HL-60/S4 treated with retinoic acid at 250 ng/mL for 4 days and 3 days (cell line): ENCODE data around the gene GATAD2B.
"Not testable (repeated sequence)": the region's sequence is repeated elsewhere in the genome, so short reads cannot be mapped to it uniquely, and the experiment has no call there.

Experiments used
- in situ Hi-C: fragments of 300-500 bp; cut with MboI; formaldehyde crosslinking; loops from 2 replicates; pipeline ENCODE4 v1.7.0; 2022; ENCODE audit warnings: low sequenced_read_pairs

GATAD2B gene

DNA sequence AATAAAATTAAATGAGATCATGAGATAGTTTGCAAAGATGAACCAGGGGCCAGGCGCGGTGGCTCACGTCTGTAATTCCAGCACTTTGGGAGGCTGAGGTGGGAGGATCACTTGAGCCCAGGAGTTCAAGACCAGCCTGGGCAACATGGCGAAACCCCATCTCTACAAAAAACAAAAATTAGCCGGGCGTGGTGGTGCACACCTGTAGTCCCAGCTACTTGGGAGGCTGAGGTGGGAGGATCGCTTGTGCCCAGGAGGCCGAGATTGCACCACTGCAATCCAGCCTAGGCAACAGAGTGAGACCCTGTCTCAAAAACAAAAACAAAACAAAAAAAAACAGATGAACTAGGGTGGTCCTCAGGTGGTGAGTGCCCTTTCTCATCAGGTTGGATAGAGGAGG, 140.1 kb downstream of the GATAD2B start:
- in situ Hi-C loops: not testable (repeated sequence)

DNA sequence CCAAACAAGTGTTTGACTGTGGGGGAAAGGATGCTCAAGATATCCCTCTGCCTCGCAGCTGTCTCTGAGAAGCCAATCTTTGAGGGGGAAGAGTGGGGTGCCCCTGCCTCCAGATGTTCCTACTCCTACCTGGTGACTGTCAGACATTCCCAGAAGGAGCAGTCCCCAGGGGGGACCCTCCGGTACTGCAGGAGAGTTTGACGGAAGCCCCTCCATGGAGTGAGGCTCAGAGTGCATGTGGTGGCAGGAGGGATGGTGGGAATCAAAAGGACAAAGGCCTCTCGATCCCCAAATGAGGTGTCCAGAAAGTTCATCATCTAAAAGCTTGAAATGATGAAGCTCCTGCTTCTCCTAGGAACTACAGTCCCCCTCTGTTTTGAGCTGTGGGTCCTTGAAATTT, 142.2 kb downstream of the GATAD2B start:
- in situ Hi-C loops: no loop called here

DNA sequence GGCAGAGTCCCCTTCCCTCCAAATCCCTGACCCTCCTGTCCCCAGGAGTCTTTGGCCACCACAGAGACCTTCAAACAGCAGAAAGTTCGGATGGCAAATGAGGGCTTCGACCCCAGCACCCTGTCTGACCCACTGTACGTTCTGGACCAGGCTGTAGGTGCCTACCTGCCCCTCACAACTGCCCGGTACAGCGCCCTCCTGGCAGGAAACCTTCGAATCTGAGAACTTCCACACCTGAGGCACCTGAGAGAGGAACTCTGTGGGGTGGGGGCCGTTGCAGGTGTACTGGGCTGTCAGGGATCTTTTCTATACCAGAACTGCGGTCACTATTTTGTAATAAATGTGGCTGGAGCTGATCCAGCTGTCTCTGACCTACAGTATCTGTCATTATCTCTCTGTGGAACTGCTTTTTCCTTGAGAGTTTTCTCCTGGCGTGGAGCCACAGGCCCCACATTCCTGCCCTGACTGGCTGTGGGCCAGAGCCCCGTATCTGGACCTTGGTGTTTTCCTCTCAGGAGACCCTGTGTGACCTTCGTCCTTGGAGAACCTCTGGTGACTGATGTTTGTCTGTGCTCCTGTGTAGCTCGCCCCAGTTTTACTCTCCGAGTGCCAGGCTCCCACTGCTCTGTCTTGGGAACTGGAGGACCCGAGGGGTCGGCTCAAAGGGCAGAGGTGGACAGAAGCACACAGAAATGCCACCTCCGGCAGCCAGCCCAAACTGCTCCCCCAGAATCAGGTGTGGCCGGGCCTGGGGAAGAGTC, 142.8 kb downstream of the GATAD2B start:
- in situ Hi-C loops: no loop called here

DNA sequence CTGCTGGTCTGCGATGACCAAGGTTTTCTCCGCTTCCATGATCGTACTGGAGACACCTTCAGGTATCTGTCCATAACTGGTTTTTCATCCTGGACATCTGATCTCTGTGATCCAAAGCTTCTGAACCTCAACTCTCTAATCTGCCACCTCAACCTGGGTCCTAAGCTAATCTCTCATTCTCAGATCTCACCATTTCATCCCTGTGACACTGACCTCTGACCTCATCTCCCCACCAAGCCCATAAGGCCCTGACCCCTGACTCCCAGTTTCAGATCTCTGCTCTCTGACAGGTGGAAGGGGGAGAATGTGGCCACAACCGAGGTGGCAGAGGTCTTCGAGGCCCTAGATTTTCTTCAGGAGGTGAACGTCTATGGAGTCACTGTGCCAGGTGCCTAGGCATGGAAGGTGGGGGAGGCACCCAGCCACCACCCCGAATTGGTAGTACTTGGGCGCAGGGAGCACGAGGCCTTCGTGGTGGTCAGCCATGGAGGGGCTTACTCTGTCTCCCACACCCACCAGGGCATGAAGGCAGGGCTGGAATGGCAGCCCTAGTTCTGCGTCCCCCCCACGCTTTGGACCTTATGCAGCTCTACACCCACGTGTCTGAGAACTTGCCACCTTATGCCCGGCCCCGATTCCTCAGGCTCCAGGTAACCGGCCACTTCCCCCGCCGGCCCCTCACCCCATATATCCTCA, 143.8 kb downstream of the GATAD2B start:
- in situ Hi-C loops: no loop called here

DNA sequence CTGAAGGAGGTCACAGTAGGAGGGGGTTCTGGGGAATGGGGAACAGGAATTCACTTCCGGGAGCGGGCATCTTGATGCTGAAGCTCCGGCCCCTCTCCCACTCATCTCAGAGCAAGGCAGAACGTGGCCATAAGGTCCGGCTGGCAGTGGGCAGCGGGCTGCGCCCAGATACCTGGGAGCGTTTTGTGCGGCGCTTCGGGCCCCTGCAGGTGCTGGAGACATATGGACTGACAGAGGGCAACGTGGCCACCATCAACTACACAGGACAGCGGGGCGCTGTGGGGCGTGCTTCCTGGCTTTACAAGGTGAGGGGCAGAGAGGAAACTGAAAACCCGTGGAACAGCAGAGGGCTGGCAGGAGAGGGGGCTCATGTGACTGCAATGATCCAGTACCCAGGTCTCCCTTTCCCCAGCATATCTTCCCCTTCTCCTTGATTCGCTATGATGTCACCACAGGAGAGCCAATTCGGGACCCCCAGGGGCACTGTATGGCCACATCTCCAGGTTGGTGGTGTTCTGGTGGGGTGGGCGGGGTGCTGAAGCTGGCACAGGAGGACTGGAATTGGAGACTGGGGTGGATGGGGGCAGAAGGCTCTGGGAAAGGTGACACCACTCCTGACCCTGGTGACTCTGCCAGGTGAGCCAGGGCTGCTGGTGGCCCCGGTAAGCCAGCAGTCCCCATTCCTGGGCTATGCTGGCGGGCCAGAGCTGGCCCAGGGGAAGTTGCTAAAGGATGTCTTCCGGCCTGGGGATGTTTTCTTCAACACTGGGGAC, 144.5 kb downstream of the GATAD2B start:
- in situ Hi-C loops: no loop called here

DNA sequence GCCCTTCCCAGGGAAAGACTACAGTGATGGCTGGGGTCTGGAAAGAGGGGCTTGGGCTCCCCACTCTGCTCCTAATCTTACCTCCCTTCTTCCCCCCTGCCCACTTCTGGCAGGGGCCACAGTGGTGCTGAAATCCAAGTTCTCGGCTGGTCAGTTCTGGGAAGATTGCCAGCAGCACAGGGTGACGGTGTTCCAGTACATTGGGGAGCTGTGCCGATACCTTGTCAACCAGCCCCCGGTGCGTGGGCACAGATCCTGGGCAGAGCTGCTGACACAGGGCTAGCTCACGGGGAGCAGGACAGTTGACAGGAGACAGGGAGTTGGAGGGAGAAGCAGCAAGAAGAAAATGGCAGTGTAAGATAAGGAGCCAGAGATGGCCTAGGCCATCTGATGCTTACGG, 145.1 kb downstream of the GATAD2B start:
- in situ Hi-C loops: no loop called here

DNA sequence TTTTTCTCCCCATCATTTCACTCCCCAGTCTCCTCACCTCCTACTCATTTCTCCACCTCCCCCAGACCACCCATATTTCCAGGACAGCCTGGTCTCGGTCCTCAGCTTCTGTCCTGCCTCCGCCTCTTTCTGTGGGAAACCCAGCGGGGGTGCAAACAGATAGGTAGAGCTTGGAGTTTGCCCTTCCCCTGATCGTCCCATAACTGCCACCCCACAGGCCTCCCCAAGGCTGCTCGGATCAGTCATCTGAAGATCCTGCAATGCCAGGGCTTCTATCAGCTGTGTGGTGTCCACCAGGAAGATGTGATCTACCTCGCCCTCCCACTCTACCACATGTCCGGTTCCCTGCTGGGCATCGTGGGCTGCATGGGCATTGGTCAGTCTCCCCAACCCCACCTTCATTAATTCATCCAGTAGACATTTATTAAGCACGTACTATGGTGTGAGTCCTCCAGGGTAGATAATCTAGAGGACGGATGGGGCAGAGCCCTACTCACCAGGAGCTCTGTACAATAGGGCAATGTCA, 145.9 kb downstream of the GATAD2B start:
- in situ Hi-C loops: no loop called here

DNA sequence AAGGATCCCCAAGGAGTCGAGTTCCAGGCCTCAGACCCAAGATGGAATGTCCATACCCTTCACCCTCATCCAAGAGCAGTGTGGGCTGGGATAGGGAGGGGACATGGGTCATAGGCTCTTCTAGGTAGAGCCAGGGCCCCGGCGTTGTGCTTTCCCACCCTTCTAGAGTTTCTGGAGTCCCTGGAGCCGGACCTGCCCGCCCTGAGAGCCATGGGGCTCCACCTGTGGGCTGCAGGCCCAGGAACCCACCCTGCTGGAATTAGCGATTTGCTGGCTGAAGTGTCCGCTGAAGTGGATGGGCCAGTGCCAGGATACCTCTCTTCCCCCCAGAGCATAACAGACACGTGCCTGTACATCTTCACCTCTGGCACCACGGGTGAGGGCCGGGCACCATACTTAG, 146.4 kb downstream of the GATAD2B start:
- in situ Hi-C loops: no loop called here

DNA sequence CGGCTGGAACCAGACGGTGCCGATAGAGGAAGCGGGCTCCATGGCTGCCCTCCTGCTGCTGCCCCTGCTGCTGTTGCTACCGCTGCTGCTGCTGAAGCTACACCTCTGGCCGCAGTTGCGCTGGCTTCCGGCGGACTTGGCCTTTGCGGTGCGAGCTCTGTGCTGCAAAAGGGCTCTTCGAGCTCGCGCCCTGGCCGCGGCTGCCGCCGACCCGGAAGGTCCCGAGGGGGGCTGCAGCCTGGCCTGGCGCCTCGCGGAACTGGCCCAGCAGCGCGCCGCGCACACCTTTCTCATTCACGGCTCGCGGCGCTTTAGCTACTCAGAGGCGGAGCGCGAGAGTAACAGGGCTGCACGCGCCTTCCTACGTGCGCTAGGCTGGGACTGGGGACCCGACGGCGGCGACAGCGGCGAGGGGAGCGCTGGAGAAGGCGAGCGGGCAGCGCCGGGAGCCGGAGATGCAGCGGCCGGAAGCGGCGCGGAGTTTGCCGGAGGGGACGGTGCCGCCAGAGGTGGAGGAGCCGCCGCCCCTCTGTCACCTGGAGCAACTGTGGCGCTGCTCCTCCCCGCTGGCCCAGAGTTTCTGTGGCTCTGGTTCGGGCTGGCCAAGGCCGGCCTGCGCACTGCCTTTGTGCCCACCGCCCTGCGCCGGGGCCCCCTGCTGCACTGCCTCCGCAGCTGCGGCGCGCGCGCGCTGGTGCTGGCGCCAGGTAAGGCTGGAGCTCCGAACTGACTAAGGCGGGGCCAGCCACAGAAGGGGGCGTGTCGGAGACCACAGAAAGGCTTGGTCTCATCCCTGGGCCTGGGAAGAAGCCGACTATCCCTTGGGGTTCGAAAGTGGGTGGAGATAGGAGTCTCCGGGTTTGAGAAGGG, 147.1 kb downstream of the GATAD2B start:
- in situ Hi-C loops: no loop called here

DNA sequence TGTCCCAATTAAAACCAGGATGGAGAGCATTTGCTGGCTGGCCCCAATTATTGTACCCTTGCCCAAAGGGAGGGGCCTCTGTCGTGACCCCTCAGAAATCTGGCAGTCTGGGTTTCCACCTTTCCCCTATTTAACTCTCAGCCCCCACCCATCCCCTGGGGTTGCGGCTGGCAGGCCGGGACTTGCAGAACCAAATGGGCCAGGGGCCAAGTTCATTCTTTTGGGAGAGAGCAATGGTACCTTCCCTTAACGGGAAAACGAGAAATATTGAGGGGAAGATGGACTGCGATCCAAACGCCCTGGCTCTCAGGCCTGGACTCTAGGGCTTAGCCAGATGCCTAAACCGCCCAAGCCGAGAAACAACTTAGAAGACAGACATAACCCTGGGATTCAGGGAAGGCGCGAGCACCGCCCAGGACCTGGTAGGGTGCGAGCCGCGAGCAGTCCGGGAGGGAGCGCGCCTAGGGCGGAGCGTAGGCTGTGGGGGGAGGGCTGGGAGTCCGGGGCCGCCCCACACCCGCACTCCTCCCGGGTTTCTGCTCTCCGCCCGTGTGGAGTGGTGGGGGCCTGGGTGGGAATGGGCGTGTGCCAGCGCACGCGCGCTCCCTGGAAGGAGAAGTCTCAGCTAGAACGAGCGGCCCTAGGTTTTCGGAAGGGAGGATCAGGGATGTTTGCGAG, 147.9 kb downstream of the GATAD2B start, which contains the start of gene SLC27A3:
Gene SLC27A3, plus strand, starts transcription at position 628 of the 678 bp plus-strand sequence. CDS start 91 bp downstream, outside the sequence.
- in situ Hi-C loops: loop anchor here (25.0 kb wide), 1 partner anchor 263 kb away; no protein-coding TSS in a partner anchor

DNA sequence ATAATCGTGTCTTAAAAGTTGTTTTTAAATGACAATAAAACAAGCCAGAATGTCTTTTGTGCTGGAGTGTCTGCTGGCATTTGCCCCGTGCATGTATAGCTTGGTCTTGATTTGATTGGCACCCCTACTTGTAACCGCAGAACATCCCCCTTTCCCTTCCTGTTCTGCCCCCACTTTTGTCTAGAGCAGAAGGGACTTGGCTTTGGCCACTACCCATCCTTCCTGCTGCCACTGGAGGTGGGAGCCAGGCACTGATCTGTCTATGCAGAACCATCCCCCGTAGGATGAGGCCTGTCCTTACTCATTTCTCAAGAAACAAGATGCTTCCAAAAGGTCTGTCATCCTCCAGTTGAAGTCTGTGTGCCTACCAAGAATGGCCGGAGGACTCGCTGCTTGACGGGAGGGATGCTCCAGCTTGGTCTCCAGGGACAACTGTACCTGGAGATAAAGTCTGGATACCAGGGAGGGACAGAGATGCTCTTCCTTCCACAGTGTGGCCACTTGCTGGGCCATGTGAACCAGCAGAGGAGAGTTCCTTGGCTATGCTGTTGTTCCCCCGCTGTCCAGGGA, 148.7 kb downstream of the GATAD2B start:
- in situ Hi-C loops: loop anchor here (25.0 kb wide), 1 partner anchor 262 kb away; no protein-coding TSS in a partner anchor

DNA sequence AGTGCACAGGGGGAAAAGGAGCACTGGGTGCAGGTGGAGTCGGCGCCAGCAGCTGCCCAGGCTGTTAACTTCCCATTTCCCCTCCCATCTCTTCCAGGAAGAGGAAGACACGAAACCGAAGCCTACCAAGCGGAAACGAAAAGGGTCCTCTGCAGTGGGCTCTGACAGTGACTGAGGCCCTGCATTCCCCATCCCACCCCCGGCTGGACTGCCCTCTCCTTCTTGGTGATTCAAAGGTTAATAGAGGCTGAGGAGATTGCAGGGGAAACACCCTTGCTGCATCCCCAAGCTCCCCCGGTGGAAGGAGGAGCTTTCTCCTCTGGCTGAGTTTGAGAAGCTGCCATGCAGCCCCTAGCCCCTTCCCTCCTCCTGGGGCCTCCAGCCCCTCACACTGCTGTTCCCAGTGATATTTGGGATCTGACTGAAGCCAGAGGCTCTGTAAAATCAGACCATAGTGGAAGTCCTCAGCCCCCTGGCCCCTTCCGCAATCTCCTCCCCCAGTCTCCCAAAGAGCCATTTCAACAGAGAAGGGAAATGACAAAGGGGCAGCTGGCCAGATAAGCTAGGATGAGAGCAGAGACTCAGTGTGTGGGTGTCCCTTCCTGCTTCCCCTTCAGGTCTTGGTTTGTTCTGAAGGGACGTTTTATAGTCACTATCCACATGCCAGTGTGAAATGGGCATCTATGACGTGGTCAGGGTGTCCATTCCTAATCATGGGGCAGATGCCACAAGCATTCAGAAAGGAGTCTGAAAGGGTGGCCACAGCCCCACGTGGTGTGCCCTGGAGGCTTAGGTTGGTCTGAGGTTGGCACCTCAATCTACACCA, 149.5 kb downstream of the GATAD2B start:
- in situ Hi-C loops: loop anchor here (25.0 kb wide), 1 partner anchor 261 kb away; no protein-coding TSS in a partner anchor

DNA sequence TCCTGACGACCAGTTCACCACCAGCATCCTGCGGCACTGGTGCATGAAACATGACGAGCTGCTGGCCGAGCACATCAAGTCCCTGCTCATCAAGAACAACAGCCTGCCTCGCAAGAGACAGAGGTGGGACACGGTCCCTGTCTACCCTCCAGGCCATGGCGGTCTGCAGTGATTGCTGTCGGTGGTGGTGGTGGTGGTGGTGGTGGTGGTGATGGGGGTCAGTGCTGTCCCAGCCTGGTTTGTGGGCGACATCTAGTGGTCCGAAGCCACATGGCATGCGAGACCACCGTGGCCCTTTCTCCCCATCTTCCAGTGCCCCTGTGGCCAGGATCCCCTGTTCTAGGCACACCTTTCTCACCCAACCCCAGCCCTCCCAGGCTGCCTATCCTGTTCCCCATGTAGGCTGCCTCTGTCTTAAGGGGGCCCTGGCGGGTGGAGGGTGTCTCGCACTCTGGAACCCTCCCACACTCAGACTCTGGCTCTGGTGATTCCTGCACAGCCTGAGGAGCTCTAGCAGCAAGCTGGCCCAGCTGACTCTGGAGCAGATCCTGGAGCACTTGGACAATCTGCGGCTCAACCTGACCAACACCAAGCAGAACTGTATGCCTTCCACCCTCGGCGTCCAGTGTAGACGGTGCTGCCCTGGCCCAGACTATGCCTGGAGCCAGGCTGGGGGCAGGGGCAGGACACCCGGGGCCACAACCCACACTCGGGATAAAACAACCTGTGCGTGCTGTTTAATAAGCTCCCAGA, 150.8 kb downstream of the GATAD2B start:
- in situ Hi-C loops: loop anchor here (25.0 kb wide), 1 partner anchor 260 kb away; no protein-coding TSS in a partner anchor

DNA sequence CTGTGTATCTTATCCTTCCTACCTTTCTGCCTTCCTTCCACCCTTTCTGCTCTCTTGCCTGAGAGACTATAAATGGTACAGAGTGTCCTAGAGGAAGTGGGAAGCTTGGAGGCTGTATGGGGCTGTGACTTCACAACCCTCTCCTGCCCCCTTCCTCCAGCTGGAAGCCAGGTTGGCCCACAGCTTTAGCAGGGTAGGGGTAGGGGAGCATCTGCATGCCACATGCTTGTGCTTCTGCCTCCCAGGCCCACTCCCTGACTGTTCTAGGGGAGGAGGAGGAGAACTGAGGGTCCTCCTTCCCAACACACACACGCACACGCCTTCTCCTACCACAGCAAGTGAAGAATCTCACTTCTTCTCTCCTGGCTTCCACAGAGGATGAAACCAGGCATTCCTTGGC, 151.5 kb downstream of the GATAD2B start:
- in situ Hi-C loops: loop anchor here (25.0 kb wide), 1 partner anchor 259 kb away; no protein-coding TSS in a partner anchor

DNA sequence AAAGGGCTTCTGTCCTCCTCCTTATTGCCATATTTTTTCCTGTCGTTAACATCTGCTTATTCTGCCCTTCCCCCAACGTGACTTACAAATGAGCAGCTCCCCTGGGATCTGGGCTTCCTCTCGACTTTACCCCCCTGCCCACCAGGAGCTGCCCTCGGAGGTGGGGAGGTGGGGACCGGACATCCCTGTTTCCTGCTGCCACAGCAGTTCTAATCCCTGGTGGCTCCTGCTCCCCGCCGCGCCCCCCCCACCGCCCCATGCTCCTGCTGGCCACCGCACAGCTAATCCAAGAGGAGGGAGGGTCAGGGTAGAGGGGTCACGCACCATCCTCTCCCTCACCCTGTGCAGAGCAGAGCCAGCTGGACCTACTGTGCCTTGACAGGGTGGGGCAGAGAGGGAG, 152.0 kb downstream of the GATAD2B start:
- in situ Hi-C loops: loop anchor here (25.0 kb wide), 1 partner anchor 258 kb away; no protein-coding TSS in a partner anchor

DNA sequence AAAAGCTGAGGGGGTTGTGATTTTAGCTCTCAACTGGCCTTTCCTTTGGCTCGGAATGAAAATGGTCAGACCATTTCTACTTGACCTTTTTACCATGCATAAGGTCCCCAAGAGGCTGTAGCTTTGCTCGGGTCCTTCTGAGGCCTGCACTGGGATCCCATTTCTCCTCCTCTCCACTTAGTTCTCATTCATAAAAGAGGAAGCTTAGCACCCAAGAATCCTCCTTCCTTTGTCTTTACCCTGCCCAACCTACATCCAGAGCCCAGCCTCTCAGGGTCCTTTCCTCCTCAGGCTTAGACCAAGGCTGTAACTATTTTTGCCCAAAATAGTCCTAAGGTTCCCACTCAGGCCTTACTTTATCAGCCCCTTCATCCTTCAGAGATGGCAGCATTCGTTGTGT, 153.6 kb downstream of the GATAD2B start:
- in situ Hi-C loops: loop anchor here (25.0 kb wide), 1 partner anchor 257 kb away; no protein-coding TSS in a partner anchor
